ENCODE results near the gene ASAP2.

Gene ASAP2

DNA sequence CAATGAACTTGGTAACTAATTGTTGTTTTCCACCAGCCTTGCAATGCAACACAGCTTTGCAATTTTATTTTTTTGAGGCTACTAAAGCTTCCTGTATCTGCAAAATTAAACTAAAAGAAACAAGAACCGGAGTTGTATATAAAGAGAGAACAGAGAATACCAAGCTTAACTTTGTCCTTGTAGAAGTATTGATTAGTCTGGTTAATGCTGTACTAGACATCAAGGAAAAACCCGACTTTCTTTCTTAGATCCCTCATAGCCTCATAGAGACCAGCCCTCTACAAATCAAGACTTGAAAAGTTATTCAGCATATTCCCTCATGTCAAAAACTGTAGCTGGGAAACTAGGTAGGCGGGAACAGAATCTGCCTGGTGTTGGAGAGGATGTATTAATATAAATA lies 1.7 kb upstream of the ASAP2 start:
- H3K27me3 ChIP-seq (ENCODE audit: low read depth, low read length): no peaks in the 10 kb centered on the region
- no peaks in the 10 kb centered on the region for H3K9me3 ChIP-seq (ENCODE audit: control insufficient read depth in 1 of 2, low read length in 2 of 2)
- H3K36me3 ChIP-seq (ENCODE audit: control insufficient read depth in 1 of 2, insufficient read depth in 2 of 2, low read length in 2 of 2): no peaks in the 10 kb centered on the region
- H3K27ac ChIP-seq (ENCODE audit: low read length): no peak overlapping the region
- H3K4me1 ChIP-seq (ENCODE audit: control insufficient read depth in 1 of 2, insufficient read depth in 2 of 2, low read length in 2 of 2): peaks cover 4 to 16% of the 10 kb centered on the region in 2 donors
- H3K4me3 ChIP-seq (ENCODE audit: low read depth in 1 of 2, low read length in 2 of 2): no peak overlapping the region

DNA sequence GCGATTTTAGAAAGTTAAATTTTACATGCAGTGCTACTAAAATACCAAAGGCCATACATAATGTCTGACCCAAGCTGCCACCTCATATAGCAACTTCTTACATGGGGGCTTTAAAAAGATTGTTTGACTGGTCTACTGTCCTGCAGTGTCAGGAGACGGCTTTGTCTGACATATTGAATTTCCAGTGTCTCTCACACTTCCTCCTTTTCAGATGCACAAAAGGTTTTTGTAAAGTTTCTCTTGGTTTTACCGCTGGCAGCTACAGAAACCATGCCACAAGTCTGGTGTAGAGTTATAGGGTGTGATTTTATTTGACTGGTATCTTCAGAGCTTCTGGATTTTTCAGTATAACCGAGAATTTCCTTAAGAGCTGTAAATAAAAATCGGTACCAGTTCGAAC lies 1.1 kb upstream of the ASAP2 start:
- no peaks in the 10 kb centered on the region for H3K9me3 ChIP-seq (ENCODE audit: control insufficient read depth in 1 of 2, low read length in 2 of 2)
- no peaks in the 10 kb centered on the region for H3K36me3 ChIP-seq (ENCODE audit: control insufficient read depth in 1 of 2, insufficient read depth in 2 of 2, low read length in 2 of 2)
- peak overlapping the region; percentile 62 to 67 for H3K4me3 ChIP-seq (ENCODE audit: low read depth in 1 of 2, low read length in 2 of 2)
- H3K27ac ChIP-seq (ENCODE audit: low read length): peak overlapping the region; percentile 75
- H3K4me1 ChIP-seq (ENCODE audit: control insufficient read depth in 1 of 2, insufficient read depth in 2 of 2, low read length in 2 of 2): peaks cover 4 to 16% of the 10 kb centered on the region in 2 donors
- H3K27me3 ChIP-seq (ENCODE audit: low read depth, low read length): no peaks in the 10 kb centered on the region

DNA sequence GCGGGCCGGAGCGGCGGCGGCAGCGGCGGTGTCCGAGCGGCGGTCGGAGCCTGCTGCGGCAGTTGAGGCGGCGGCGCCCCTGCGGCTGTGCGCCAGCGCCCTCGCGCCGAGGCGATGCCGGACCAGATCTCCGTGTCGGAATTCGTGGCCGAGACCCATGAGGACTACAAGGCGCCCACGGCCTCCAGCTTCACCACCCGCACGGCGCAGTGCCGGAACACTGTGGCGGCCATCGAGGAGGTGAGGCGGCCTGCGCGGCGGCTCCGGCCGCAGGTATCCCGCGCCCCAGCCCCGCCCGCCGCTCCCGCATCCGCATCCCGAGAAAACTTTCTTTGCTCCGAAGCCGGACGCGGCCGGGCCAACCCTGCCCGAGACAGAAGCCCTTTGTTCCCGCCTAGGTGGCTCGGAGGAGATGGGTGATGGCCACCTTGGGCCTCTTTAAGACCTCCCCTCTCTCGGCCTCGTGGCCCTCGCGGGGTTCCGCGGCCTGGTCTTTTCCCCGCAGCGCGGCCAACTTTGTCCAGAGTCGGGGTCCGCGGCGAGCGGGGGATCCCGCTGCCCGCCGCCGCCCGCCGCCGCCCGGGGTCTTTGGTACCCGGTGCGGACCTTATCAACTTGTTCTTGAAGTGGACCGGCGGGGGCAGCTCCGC lies 504 bp downstream of the ASAP2 start:
- Histone ChIP-seq H3K27me3 (ENCODE audit: low read depth, low read length) (no peaks in the 10 kb centered on the region), H3K4me1 (ENCODE audit: control insufficient read depth in 1 of 2, insufficient read depth in 2 of 2, low read length in 2 of 2) (peaks cover 4 to 26% of the 10 kb centered on the region in 2 donors), H3K9me3 (ENCODE audit: control insufficient read depth in 1 of 2, low read length in 2 of 2) (no peaks in the 10 kb centered on the region), H3K36me3 (ENCODE audit: control insufficient read depth in 1 of 2, insufficient read depth in 2 of 2, low read length in 2 of 2) (no peaks in the 10 kb centered on the region), H3K4me3 (ENCODE audit: low read depth in 1 of 2, low read length in 2 of 2) (peak overlapping the region; percentile 84 to 87), H3K27ac (ENCODE audit: low read length) (no peak overlapping the region)

DNA sequence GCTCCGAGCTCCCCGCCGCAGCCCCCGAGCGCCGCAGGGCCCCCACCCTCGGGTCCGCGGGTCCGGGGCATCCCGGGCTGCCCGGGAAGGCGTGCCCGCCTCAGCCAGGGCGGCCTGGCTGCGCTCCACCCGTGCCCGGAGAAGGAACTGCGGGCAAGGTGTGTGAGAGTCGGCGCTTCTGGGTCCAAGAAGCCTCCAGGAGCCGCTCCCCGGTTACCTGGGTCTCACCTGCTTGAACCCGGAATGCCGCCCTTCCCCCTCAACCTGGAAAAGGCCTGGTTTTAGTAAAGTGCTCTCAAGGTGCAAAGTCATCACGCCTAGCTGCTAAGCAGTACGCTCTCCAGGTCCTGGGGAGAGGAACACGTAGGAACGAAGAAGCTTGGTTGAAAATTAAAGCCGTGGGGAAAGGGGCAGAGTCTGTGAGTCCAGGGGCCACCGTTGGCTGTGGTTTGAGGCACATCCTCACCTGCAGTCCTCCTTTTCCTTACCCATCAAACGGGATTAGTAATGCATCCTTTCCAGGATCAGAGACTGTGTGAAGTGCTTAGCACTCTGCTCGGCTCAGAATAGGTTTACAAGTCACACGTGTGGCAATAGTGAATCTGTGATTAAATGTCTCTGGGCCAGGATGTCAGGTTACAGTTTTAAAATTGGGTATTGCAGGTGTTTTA lies 1.2 kb downstream of the ASAP2 start:
- Histone ChIP-seq H3K4me1 (ENCODE audit: control insufficient read depth in 1 of 2, insufficient read depth in 2 of 2, low read length in 2 of 2) (peaks cover 4 to 32% of the 10 kb centered on the region in 2 donors), H3K27ac (ENCODE audit: low read length) (peak overlapping the region; percentile 84), H3K9me3 (ENCODE audit: control insufficient read depth in 1 of 2, low read length in 2 of 2) (no peaks in the 10 kb centered on the region)

DNA sequence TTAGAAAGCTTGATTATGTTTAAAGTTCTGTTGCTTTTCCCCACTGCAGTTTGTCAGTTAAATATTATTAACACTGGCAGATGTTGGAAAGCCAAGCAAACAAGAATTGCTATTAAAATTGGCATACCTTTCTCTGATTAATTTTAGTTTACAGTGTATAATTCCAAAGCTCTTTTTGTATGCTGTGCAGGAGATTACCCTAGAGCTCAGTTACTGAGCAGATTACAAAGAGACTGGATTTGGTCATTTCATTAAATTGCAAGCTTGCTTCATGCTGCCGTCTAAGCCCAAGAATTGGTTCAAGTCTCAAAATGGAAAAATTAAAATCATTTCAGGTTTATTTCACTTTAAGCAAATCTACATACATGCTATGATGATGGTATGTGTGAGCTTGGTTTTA lies 2.3 kb downstream of the ASAP2 start:
- H3K27ac ChIP-seq (ENCODE audit: low read length): peak overlapping the region; percentile 49
- H3K4me1 ChIP-seq (ENCODE audit: control insufficient read depth in 1 of 2, insufficient read depth in 2 of 2, low read length in 2 of 2): peaks cover 9 to 43% of the 10 kb centered on the region in 2 donors
- peak overlapping the region; percentile 49 to 59 for H3K4me3 ChIP-seq (ENCODE audit: low read depth in 1 of 2, low read length in 2 of 2)
- H3K27me3 ChIP-seq (ENCODE audit: low read depth, low read length): no peaks in the 10 kb centered on the region
- H3K36me3 ChIP-seq (ENCODE audit: control insufficient read depth in 1 of 2, insufficient read depth in 2 of 2, low read length in 2 of 2): no peaks in the 10 kb centered on the region
- H3K9me3 ChIP-seq (ENCODE audit: control insufficient read depth in 1 of 2, low read length in 2 of 2): no peaks in the 10 kb centered on the region

More for the DNA sequence above, 1.2 kb downstream of the ASAP2 start:
- no peaks in the 10 kb centered on the region for H3K36me3 ChIP-seq (ENCODE audit: control insufficient read depth in 1 of 2, insufficient read depth in 2 of 2, low read length in 2 of 2)
- H3K27me3 ChIP-seq (ENCODE audit: low read depth, low read length): no peaks in the 10 kb centered on the region
- peak overlapping the region; percentile 84 to 87 for H3K4me3 ChIP-seq (ENCODE audit: low read depth in 1 of 2, low read length in 2 of 2)

DNA sequence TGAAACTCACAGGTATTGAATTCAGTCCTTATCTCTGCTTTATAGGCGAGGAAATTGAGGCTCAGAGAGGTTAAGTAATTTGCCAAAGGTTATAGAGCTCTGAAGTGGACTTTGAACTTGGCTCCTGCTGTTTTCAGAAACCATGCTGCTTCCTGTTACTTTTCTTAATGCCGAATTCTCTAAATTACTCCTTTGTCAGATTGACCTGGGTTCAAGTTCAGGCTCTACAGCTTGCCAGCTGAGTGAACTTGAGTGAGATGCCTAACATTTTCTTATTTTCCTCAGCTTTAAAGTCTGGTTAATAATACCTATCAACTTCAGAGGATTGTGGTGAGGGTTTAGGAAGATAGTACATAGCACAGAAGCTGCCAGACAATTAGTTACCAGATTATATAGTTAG lies 3.4 kb downstream of the ASAP2 start:
- Histone ChIP-seq H3K4me1 (ENCODE audit: control insufficient read depth in 1 of 2, insufficient read depth in 2 of 2, low read length in 2 of 2) (peaks cover 9 to 43% of the 10 kb centered on the region in 2 donors), H3K27ac (ENCODE audit: low read length) (peak overlapping the region; percentile 28), H3K4me3 (ENCODE audit: low read depth in 1 of 2, low read length in 2 of 2) (no peak overlapping the region)

DNA sequence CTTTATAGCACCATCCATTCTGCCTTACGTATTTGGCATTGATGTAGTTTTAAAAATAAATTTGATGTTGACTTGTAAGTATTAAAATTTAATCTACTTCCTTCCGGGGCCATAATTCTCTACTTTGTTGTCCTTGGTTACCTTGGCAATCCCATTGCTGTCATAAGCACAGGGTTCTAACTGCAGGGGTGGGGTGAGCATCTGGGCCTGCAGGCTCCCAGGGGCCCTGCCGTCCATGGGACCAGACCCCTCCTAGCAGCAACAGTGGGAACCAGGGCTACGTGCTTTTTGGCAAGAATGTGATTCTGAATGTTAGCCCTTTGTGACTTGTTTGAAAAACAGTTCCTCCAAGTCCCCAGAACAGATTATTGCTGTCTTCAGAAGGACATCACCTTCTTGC lies 4.9 kb downstream of the ASAP2 start:
- Histone ChIP-seq H3K27ac (ENCODE audit: low read length) (peak overlapping the region; percentile 56), H3K36me3 (ENCODE audit: control insufficient read depth in 1 of 2, insufficient read depth in 2 of 2, low read length in 2 of 2) (no peaks in the 10 kb centered on the region), H3K9me3 (ENCODE audit: control insufficient read depth in 1 of 2, low read length in 2 of 2) (no peaks in the 10 kb centered on the region), H3K4me1 (ENCODE audit: control insufficient read depth in 1 of 2, insufficient read depth in 2 of 2, low read length in 2 of 2) (peaks cover 9 to 38% of the 10 kb centered on the region in 2 donors), H3K4me3 (ENCODE audit: low read depth in 1 of 2, low read length in 2 of 2) (no peak overlapping the region), H3K27me3 (ENCODE audit: low read depth, low read length) (no peaks in the 10 kb centered on the region)

More for the DNA sequence above, 3.4 kb downstream of the ASAP2 start:
- no peaks in the 10 kb centered on the region for H3K9me3 ChIP-seq (ENCODE audit: control insufficient read depth in 1 of 2, low read length in 2 of 2)
- H3K36me3 ChIP-seq (ENCODE audit: control insufficient read depth in 1 of 2, insufficient read depth in 2 of 2, low read length in 2 of 2): no peaks in the 10 kb centered on the region
- H3K27me3 ChIP-seq (ENCODE audit: low read depth, low read length): no peaks in the 10 kb centered on the region

DNA sequence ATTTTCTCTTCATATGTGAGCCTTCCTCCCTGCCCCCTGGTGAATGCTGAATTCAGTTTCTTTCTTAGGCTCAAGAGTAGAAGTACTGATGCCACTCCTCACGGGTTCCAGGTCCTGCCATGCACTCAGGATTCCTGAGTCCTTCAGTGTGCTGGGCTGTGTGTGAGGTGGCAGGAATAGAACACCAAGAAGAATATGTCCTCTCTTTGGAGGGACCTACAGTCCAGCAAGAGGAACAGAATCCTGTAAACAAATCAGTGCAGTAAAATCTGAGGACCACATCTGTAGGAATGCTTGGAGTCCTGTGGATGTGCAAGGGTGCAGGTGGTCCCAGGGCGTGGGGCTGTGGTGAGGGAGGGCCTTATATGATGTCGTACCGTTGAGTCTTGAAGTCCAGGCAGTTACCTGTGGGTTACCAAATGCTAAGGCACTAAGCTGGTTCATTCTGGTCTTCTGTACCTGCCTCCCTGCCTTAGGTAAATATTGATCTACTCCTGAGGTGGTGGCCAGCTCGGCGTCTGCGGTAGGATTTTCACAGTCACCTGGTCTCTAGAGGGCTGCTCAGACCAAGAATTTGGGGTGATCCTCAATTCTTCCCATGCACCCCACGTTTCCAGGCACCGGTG lies 5.5 kb downstream of the ASAP2 start:
- H3K36me3 ChIP-seq (ENCODE audit: control insufficient read depth in 1 of 2, insufficient read depth in 2 of 2, low read length in 2 of 2): no peaks in the 10 kb centered on the region
- no peaks in the 10 kb centered on the region for H3K27me3 ChIP-seq (ENCODE audit: low read depth, low read length)
- H3K4me3 ChIP-seq (ENCODE audit: low read depth in 1 of 2, low read length in 2 of 2): no peak overlapping the region
- no peaks in the 10 kb centered on the region for H3K9me3 ChIP-seq (ENCODE audit: control insufficient read depth in 1 of 2, low read length in 2 of 2)
- H3K27ac ChIP-seq (ENCODE audit: low read length): peak overlapping the region; percentile 56
- peaks cover 9 to 41% of the 10 kb centered on the region in 2 donors for H3K4me1 ChIP-seq (ENCODE audit: control insufficient read depth in 1 of 2, insufficient read depth in 2 of 2, low read length in 2 of 2)

DNA sequence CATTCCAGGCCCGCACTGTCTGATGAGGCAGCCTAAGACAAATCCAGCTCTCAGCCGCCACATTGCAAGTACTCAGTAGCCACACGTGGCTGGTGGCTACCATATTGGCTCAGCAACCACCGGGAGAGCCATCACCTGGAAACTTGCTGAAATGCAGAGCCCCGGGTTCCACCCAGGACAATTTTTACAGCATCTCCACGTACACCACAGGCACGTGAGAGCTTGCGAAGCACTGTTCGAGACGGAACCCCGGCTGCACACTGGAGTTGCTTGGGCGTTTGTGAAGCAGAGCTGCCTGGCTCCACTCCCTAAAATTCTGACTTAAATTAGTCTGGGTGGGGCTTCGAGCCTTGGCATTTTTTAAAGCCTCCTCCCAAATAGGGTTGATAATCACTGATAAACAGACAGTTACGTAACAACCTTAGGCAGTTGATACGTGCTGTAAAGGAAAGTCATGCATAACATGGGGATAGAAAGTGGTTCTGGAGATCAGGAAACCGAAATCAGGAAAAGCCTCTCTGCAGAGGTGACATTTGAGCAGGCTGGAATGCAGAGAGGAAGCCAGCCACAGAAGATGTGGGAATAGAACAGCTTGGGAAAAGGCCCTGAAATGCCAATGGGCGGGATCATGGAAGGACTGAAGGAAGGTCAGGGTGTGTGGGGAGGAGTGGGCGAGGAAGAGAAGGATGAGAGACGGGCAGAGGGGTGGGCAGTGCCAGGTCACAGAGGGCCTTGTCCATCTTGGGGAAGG lies 6.2 kb downstream of the ASAP2 start:
- peak overlapping the region; percentile 6 to 24 for H3K4me3 ChIP-seq (ENCODE audit: low read depth in 1 of 2, low read length in 2 of 2)
- no peaks in the 10 kb centered on the region for H3K36me3 ChIP-seq (ENCODE audit: control insufficient read depth in 1 of 2, insufficient read depth in 2 of 2, low read length in 2 of 2)
- H3K27me3 ChIP-seq (ENCODE audit: low read depth, low read length): no peaks in the 10 kb centered on the region
- no peaks in the 10 kb centered on the region for H3K9me3 ChIP-seq (ENCODE audit: control insufficient read depth in 1 of 2, low read length in 2 of 2)
- peaks cover 9 to 35% of the 10 kb centered on the region in 2 donors for H3K4me1 ChIP-seq (ENCODE audit: control insufficient read depth in 1 of 2, insufficient read depth in 2 of 2, low read length in 2 of 2)
- H3K27ac ChIP-seq (ENCODE audit: low read length): peak overlapping the region; percentile 56

DNA sequence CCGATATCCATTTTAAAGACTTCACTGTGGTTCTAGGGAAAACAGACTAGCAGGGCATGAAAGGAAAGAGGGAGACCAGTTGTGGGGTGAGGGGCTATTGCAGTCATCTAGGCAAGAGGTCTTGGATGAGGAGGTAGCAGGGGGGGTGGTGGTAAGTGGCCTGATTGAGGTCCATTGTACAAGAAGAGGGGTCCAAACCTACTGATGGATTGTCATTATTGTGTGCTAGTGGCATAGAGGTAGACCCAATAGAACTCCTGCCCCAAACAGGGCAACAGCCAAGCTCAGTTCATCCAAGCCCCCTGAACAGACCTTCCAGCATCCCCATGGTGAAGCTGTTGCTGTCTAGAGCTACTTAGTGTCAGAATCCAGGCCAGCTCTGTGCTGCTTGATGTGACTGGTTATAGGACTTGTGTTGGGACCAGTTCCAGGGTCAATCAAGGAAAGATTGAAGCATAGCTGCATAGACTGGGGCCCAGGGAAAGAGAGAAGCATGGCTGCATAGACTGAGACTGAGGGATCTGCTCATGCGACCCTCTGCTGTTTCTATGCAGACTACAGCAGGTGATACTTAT lies 7.0 kb downstream of the ASAP2 start:
- peak overlapping the region; percentile 56 for H3K27ac ChIP-seq (ENCODE audit: low read length)
- H3K9me3 ChIP-seq (ENCODE audit: control insufficient read depth in 1 of 2, low read length in 2 of 2): no peaks in the 10 kb centered on the region
- H3K27me3 ChIP-seq (ENCODE audit: low read depth, low read length): no peaks in the 10 kb centered on the region
- H3K4me3 ChIP-seq (ENCODE audit: low read depth in 1 of 2, low read length in 2 of 2): peak overlapping the region in 1 of 2 donors; percentile 6
- H3K36me3 ChIP-seq (ENCODE audit: control insufficient read depth in 1 of 2, insufficient read depth in 2 of 2, low read length in 2 of 2): no peaks in the 10 kb centered on the region
- peaks cover 8 to 33% of the 10 kb centered on the region in 2 donors for H3K4me1 ChIP-seq (ENCODE audit: control insufficient read depth in 1 of 2, insufficient read depth in 2 of 2, low read length in 2 of 2)

DNA sequence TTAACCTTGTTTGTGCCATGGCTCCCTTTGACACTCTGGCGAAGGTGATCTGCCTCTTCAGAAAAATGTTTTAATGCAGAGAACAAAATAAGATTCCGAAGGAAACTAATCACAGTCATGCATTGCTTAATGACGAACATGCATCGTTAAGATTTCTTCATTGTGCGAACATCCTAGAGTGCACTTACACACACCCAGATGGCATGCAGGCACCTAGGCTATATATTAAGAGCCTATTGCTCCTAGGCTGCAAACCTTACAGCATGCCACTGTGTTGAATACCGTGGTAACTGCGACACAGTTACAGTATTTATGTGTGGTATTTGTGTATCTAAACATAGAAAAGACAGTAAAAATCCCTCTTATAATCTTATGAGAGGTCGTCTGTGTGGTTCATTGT lies 8.3 kb downstream of the ASAP2 start:
- Histone ChIP-seq H3K4me3 (ENCODE audit: low read depth in 1 of 2, low read length in 2 of 2) (no peak overlapping the region), H3K27ac (ENCODE audit: low read length) (no peak overlapping the region), H3K27me3 (ENCODE audit: low read depth, low read length) (no peaks in the 10 kb centered on the region), H3K36me3 (ENCODE audit: control insufficient read depth in 1 of 2, insufficient read depth in 2 of 2, low read length in 2 of 2) (no peaks in the 10 kb centered on the region), H3K9me3 (ENCODE audit: control insufficient read depth in 1 of 2, low read length in 2 of 2) (no peaks in the 10 kb centered on the region), H3K4me1 (ENCODE audit: control insufficient read depth in 1 of 2, insufficient read depth in 2 of 2, low read length in 2 of 2) (peaks cover 5 to 31% of the 10 kb centered on the region in 2 donors)
